ENCODE measurements around the gene GABBR2.
"Not testable (repeated sequence)": the region's sequence is repeated elsewhere in the genome, so short reads cannot be mapped to it uniquely, and the experiment has no call there.

Gene GABBR2

DNA sequence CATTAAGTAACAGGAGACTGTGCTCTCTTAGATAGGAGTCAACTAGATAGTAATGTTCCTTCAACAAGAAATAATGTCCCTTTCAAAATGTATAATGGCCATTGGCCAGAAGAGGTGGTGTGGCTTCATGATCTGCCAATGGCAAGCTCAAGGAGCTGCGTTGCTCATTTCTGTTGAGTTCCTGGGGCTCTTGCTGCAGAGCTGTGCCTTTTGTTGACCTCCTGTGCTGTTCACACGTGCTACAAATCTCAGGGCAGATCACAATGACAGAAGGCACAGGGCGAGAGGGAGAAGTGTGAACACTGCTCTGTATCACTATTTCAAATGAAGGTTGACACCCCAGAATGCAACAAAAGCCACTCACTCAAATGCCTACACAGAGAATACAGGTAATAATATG lies 437.3 kb downstream of the GABBR2 start:
- no peaks in the 10 kb centered on the region for H3K4me1 ChIP-seq (ENCODE audit: control insufficient read depth, low read length)
- no peak overlapping the region for H3K4me3 ChIP-seq (ENCODE audit: low read length)
- no peaks in the 10 kb centered on the region for H3K9me2 ChIP-seq (replicated peaks; ENCODE audit: control insufficient read depth, low read length)
- no peaks in the 10 kb centered on the region for H3K79me2 ChIP-seq (ENCODE audit: control insufficient read depth, low read length)
- H4K20me1 ChIP-seq (ENCODE audit: control insufficient read depth, insufficient read depth, low read depth, low read length), result no peaks in the 10 kb centered on the region
- H3K9me3 ChIP-seq (ENCODE audit: control insufficient read depth, insufficient read depth, low read length), result no peaks in the 10 kb centered on the region
- no peak for TF ChIP-seq EZH2phosphoT487 (IDR thresholded peaks at IDR 0.05; ENCODE audit: borderline replicate concordance, low read length)
- TF ChIP-seq, protein P1, sequence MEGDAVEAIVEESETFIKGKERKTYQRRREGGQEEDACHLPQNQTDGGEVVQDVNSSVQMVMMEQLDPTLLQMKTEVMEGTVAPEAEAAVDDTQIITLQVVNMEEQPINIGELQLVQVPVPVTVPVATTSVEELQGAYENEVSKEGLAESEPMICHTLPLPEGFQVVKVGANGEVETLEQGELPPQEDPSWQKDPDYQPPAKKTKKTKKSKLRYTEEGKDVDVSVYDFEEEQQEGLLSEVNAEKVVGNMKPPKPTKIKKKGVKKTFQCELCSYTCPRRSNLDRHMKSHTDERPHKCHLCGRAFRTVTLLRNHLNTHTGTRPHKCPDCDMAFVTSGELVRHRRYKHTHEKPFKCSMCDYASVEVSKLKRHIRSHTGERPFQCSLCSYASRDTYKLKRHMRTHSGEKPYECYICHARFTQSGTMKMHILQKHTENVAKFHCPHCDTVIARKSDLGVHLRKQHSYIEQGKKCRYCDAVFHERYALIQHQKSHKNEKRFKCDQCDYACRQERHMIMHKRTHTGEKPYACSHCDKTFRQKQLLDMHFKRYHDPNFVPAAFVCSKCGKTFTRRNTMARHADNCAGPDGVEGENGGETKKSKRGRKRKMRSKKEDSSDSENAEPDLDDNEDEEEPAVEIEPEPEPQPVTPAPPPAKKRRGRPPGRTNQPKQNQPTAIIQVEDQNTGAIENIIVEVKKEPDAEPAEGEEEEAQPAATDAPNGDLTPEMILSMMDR (IDR thresholded peaks at IDR 0.05; ENCODE audit: low read depth, low read length, poor library complexity, severe bottlenecking), result no peak
- H3K4me2 ChIP-seq (ENCODE audit: low read length), result no peak overlapping the region
- peaks cover 10% of the 10 kb centered on the region for H3K27me3 ChIP-seq (ENCODE audit: control insufficient read depth, low read length)
- H3K27ac ChIP-seq (ENCODE audit: low read depth, low read length), result no peak overlapping the region
- H3F3A ChIP-seq (ENCODE audit: control insufficient read depth, insufficient read depth), result no peaks in the 10 kb centered on the region
- no peaks in the 10 kb centered on the region for H3K36me3 ChIP-seq (ENCODE audit: control insufficient read depth, low read length)

DNA sequence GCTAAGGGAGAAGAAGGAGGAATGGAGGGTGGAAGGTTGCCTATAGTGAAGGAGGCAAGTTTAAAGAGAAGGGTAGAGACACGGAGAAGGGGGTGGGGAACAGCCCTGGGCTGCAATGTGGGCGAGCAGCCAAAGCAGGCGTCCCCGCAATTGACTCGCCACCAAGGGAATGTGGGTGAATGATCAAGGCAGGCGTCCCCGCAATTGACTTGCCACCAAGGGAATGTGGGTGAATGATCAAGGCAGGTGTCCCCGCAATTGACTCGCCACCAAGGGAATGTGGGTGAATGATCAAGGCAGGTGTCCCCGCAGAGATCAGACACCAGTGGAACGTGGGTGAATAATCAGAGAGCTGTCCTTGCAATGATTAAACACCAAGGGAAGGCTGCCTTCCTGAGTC lies 438.5 kb downstream of the GABBR2 start:
- H3F3A ChIP-seq (ENCODE audit: control insufficient read depth, insufficient read depth); H3K4me3 ChIP-seq (ENCODE audit: low read length); H3K9me2 ChIP-seq (replicated peaks; ENCODE audit: control insufficient read depth, low read length); H3K9me3 ChIP-seq (ENCODE audit: control insufficient read depth, insufficient read depth, low read length); H3K4me2 ChIP-seq (ENCODE audit: low read length); H3K27ac ChIP-seq (ENCODE audit: low read depth, low read length); H3K79me2 ChIP-seq (ENCODE audit: control insufficient read depth, low read length); H3K36me3 ChIP-seq (ENCODE audit: control insufficient read depth, low read length); H4K20me1 ChIP-seq (ENCODE audit: control insufficient read depth, insufficient read depth, low read depth, low read length); H3K4me1 ChIP-seq (ENCODE audit: control insufficient read depth, low read length); H3K27me3 ChIP-seq (ENCODE audit: control insufficient read depth, low read length): not testable (repeated sequence)

DNA sequence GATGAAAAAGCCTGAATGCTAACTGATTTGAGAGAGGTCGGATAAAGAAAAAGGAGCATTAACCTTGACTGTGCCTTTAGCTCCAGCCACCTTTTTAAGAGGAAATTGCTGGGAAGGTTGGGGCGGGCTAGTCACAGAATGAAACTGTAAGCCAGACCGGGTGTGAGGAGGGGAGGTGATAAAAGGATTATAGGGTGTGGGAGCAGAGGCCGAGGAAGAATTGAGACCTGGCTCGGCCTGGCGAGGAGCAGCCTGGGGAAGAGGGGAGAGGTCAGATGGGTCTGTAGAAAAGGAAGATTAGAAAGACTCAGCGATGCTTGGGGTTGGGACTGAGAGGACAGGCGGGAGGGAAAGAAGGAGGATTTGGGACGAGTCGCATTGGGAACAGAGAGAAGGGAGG lies 439.1 kb downstream of the GABBR2 start:
- not testable (repeated sequence) for H4K20me1 ChIP-seq (ENCODE audit: control insufficient read depth, insufficient read depth, low read depth, low read length); H3K27ac ChIP-seq (ENCODE audit: low read depth, low read length); H3K79me2 ChIP-seq (ENCODE audit: control insufficient read depth, low read length); H3K4me2 ChIP-seq (ENCODE audit: low read length); H3K9me3 ChIP-seq (ENCODE audit: control insufficient read depth, insufficient read depth, low read length); H3K9me2 ChIP-seq (replicated peaks; ENCODE audit: control insufficient read depth, low read length); H3K36me3 ChIP-seq (ENCODE audit: control insufficient read depth, low read length); H3F3A ChIP-seq (ENCODE audit: control insufficient read depth, insufficient read depth); H3K4me3 ChIP-seq (ENCODE audit: low read length); H3K4me1 ChIP-seq (ENCODE audit: control insufficient read depth, low read length)
- peaks cover 10% of the 10 kb centered on the region for H3K27me3 ChIP-seq (ENCODE audit: control insufficient read depth, low read length)

DNA sequence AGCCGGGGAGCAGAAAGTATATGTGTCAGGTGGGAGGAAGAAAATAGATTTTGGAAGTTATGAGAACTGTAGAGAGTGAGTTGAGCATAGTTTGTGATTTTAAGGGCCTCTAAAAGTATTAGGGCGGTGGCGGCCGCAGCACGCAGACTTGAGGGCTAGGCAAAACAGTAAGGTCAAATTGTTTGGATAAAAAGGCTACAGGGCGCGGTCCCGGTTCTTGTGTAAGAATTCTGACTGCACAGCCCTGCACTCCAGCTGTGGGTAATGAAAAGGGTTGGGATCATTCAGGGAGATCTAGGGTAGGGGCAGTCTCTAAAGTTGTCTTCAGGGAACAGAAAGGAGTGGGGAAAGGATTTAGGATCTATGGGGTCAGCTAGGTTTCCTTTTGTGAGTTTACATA lies 441.2 kb downstream of the GABBR2 start:
- H3K4me2 ChIP-seq (ENCODE audit: low read length); H3F3A ChIP-seq (ENCODE audit: control insufficient read depth, insufficient read depth); H3K79me2 ChIP-seq (ENCODE audit: control insufficient read depth, low read length); H3K36me3 ChIP-seq (ENCODE audit: control insufficient read depth, low read length); H3K9me3 ChIP-seq (ENCODE audit: control insufficient read depth, insufficient read depth, low read length); H3K9me2 ChIP-seq (replicated peaks; ENCODE audit: control insufficient read depth, low read length); H3K27ac ChIP-seq (ENCODE audit: low read depth, low read length); H4K20me1 ChIP-seq (ENCODE audit: control insufficient read depth, insufficient read depth, low read depth, low read length); H3K4me3 ChIP-seq (ENCODE audit: low read length); H3K4me1 ChIP-seq (ENCODE audit: control insufficient read depth, low read length): not testable (repeated sequence)
- H3K27me3 ChIP-seq (ENCODE audit: control insufficient read depth, low read length), result peaks cover 10% of the 10 kb centered on the region

DNA sequence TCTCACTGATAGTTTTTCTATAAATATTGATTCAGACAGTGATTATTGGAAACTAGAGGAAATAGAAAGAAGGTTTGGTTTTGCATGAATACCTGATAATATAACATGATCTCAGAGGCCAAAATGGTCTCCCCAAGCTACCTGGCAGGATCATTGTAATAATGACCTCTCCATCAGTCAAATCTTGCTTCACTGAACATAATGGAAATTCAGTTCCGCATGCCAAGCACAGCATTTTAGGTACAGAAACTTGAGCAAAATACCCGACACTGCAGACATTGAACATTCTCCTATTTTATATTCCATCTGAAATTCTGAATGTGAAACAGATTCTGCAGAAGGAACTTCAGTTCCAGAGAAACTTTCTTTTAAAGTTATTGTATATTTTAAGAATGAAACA lies 444.2 kb downstream of the GABBR2 start:
- Histone ChIP-seq H3K79me2 (ENCODE audit: control insufficient read depth, low read length) (no peaks in the 10 kb centered on the region), H3K9me3 (ENCODE audit: control insufficient read depth, insufficient read depth, low read length) (no peaks in the 10 kb centered on the region), H3F3A (ENCODE audit: control insufficient read depth, insufficient read depth) (no peaks in the 10 kb centered on the region), H3K4me3 (ENCODE audit: low read length) (no peak overlapping the region), H4K20me1 (ENCODE audit: control insufficient read depth, insufficient read depth, low read depth, low read length) (no peaks in the 10 kb centered on the region), H3K27me3 (ENCODE audit: control insufficient read depth, low read length) (peaks cover 3% of the 10 kb centered on the region; the same call in 1 of the 2 replicates), H3K4me2 (ENCODE audit: low read length) (no peak overlapping the region), H3K36me3 (ENCODE audit: control insufficient read depth, low read length) (no peaks in the 10 kb centered on the region), H3K27ac (ENCODE audit: low read depth, low read length) (no peak overlapping the region), H3K4me1 (ENCODE audit: control insufficient read depth, low read length) (no peaks in the 10 kb centered on the region), H3K9me2 (replicated peaks; ENCODE audit: control insufficient read depth, low read length) (no peaks in the 10 kb centered on the region)
- TF ChIP-seq, protein P1 (IDR thresholded peaks at IDR 0.05; ENCODE audit: low read depth, low read length, poor library complexity, severe bottlenecking), result no peak
- no peak for TF ChIP-seq EZH2phosphoT487 (IDR thresholded peaks at IDR 0.05; ENCODE audit: borderline replicate concordance, low read length)
